C4-2B (cell line): ENCODE measurements around the gene CHCT1.

ENCODE experiments used
- H3K27ac ChIP-seq: fragments of 450-650 bp; 2 replicates; pipeline ENCODE4 v1.5.1; 2017
- ZFX ChIP-seq: fragments of 450-650 bp; IDR thresholded peaks from 2 replicates; pipeline ENCODE4 v1.6.1; 2017
- TF ChIP-seq, protein P1 (sequence below): fragments of 450-650 bp; conservative IDR thresholded peaks from 2 replicates; pipeline ENCODE4 v1.5.1; 2017; ENCODE audit warnings: mild to moderate bottlenecking

CHCT1 gene

DNA sequence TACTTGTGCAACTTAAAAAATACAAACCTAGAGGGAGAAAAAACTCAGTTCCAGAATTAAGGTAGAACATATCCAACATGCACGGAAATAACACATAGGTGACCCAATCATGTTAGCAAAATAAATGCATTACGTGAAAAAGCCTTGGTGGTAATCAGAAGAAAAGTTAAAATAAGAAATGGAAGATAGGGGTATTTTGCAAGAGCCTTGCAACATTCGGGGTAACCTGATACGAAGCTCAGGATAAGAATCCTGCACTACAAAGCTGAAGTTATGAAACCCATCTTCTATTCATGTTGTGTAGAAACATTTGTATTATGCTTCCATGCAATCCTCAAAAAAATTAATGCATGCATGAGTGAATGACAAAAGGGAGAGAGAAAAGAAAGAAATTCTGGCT is 33.1 kb downstream of the CHCT1 start:
- TF ChIP-seq, protein P1, sequence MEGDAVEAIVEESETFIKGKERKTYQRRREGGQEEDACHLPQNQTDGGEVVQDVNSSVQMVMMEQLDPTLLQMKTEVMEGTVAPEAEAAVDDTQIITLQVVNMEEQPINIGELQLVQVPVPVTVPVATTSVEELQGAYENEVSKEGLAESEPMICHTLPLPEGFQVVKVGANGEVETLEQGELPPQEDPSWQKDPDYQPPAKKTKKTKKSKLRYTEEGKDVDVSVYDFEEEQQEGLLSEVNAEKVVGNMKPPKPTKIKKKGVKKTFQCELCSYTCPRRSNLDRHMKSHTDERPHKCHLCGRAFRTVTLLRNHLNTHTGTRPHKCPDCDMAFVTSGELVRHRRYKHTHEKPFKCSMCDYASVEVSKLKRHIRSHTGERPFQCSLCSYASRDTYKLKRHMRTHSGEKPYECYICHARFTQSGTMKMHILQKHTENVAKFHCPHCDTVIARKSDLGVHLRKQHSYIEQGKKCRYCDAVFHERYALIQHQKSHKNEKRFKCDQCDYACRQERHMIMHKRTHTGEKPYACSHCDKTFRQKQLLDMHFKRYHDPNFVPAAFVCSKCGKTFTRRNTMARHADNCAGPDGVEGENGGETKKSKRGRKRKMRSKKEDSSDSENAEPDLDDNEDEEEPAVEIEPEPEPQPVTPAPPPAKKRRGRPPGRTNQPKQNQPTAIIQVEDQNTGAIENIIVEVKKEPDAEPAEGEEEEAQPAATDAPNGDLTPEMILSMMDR: no peak
- TF ChIP-seq ZFX: no peak
- no peak overlapping the region for H3K27ac ChIP-seq

DNA sequence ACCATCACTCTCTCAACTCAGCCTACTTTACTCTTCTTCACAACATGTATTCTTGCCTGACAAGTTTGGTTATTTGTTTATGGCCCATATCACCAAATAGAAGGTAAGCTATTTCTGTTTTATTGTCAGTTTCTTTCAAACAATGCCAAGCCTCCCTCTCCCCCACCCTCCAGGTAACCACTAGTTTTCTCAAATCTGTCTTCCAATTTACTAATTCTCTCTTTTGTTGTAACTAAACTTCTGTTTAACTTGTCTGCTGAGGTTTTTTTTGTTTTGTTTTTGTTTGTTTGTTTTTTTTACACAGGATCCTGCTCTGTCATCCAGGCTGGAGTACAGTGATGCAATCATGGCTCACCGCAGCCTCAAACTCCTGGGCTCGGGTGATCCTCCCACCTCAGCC is 34.9 kb downstream of the CHCT1 start:
- no peak overlapping the region for H3K27ac ChIP-seq
- no peak for TF ChIP-seq ZFX
- TF ChIP-seq, protein P1: no peak

GRCh38 chr17:60461584-60461983 is 39.3 kb downstream of the CHCT1 start:
- no peak for TF ChIP-seq ZFX
- TF ChIP-seq, protein P1: no peak
- H3K27ac ChIP-seq: no peak overlapping the region

- TF ChIP-seq, protein P1: no peak
- no peak for TF ChIP-seq ZFX
- no peak overlapping the region for H3K27ac ChIP-seq
These were observed 41.0 kb downstream of the CHCT1 start for GRCh38 chr17:60463157-60463835.

DNA sequence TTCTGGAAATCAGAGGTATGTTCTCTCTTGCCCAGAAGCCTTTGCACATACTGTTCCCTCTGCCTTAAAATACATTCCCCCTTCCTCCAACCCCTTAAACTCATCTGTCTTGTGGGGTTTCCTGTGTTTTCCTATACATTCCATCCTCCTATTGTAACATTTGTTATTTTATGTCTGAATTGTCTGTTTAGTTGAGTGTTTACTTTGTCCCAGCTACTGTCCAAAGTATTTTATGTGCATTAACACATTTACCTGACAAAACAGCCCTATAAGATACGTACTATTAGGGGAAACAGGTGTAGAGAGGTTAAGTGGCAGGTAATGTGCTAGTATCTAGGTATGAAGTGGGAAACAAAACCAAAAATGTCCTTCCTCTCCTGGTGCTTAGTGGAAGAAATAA is 42.1 kb downstream of the CHCT1 start:
- no peak overlapping the region for H3K27ac ChIP-seq
- TF ChIP-seq, protein P1: no peak
- TF ChIP-seq ZFX: no peak

GRCh38 chr17:60468371-60468770 is 46.1 kb downstream of the CHCT1 start:
- no peak for TF ChIP-seq ZFX
- TF ChIP-seq, protein P1: no peak
- H3K27ac ChIP-seq: no peak overlapping the region

DNA sequence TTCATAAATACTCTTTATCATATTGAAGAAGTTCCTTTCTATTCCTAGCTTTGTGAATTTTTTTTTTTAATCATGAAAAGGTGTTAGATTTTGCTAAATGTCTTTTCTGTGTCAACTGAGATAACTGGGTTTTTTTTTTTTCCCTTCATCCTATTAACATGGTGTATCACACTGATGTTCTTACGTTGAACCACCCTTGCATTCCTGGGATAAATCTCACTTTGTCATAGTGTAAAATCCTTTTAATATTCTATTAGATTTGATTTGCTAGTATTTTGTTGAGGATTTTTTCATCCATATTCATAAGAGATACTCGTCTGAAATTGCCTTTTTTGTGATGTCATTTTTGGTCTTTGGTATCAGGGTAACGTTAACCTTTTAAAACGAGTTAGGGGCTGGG is 49.2 kb downstream of the CHCT1 start:
- no peak for TF ChIP-seq ZFX
- TF ChIP-seq, protein P1: no peak
- H3K27ac ChIP-seq: no peak overlapping the region
